K562 (cell line): ENCODE data around the gene NME7. TPM values are rescaled to one million over a fixed set of nuclear protein-coding genes. Genes with fewer than 3 reads are reported as not detected.
A peak's percentile ranks its signal among the peaks of the same experiment; 100 is the strongest.

Source experiments
- ASH1L ChIP-seq: fragments of 450-650 bp; IDR thresholded peaks from 2 replicates; pipeline ENCODE4 v1.6.1; 2018; ENCODE audit warnings: borderline replicate concordance, mild to moderate bottlenecking, low read depth; ENCODE audit not compliant: partially characterized antibody
- CBX8 ChIP-seq: fragments of 200-600 bp; sonication (generic); IDR thresholded peaks from 2 replicates; pipeline ENCODE4 v1.6.1; 2012; ENCODE audit warnings: borderline replicate concordance, mixed run types, low read depth, mild to moderate bottlenecking, moderate library complexity, mixed read lengths, low read length, control low read depth, inconsistent platforms; ENCODE audit not compliant: poor library complexity, severe bottlenecking; ENCODE audit errors: extremely low read depth
- FOXK2 ChIP-seq, 2 experiments: fragments of 450-650 bp; IDR thresholded peaks in 1 of 2; conservative IDR thresholded peaks in 1 of 2; 2 replicates each; pipeline ENCODE4 v1.6.1; 2016; ENCODE audit warnings: low read depth in 2 of 2, mild to moderate bottlenecking in 1 of 2
- GTF2E2 ChIP-seq: fragments of 200-800 bp; sonication (Bioruptor generic); IDR thresholded peaks from 2 replicates; pipeline ENCODE4 v1.6.1; 2016; ENCODE audit warnings: missing genetic modification characterization, missing compliant biosample characterization
- MCM7 ChIP-seq, 2 experiments: fragments of 450-650 bp; IDR thresholded peaks; 2 replicates each; pipeline ENCODE4 v1.6.1; 2016 to 2018
- NR3C1 ChIP-seq: sonication (generic); formaldehyde crosslinking; IDR thresholded peaks from 2 replicates; pipeline ENCODE4 v1.8.1; 2022; ENCODE audit warnings: missing genetic modification reagents
- RAD21 ChIP-seq, 2 experiments: fragments of 250-450 bp in 1 of 2; fragments of 450-650 bp in 1 of 2; sonication (Bioruptor Pico) in 1 of 2; formaldehyde crosslinking in 1 of 2; IDR thresholded peaks in 1 of 2; conservative IDR thresholded peaks in 1 of 2; 2 replicates each; pipeline versions ENCODE4 v1.4.0 to v1.8.0; 2020 to 2022; ENCODE audit warnings: mild to moderate bottlenecking in 2 of 2, moderate library complexity in 1 of 2
- ZBTB1 ChIP-seq: sonication (generic); formaldehyde crosslinking; IDR thresholded peaks from 2 replicates; pipeline ENCODE4 v1.8.1; 2023; ENCODE audit warnings: missing genetic modification reagents, low read depth, mild to moderate bottlenecking, borderline replicate concordance
- ZNF174 ChIP-seq: fragments of 250-450 bp; sonication (Bioruptor Pico); IDR thresholded peaks from 2 replicates; pipeline ENCODE4 v1.4.0; 2020; ENCODE audit warnings: mild to moderate bottlenecking
- ZNF212 ChIP-seq: fragments of 450-650 bp; formaldehyde crosslinking; IDR thresholded peaks from 2 replicates; pipeline ENCODE4 v1.4.0; 2020; ENCODE audit warnings: mild to moderate bottlenecking
- ZNF408 ChIP-seq: fragments of 250-450 bp; sonication (Bioruptor Pico); IDR thresholded peaks from 2 replicates; pipeline ENCODE4 v1.4.0; 2020; ENCODE audit warnings: low read depth, mild to moderate bottlenecking, moderate library complexity
- ZNF77 ChIP-seq: fragments of 250-450 bp; sonication (Bioruptor Pico); IDR thresholded peaks from 2 replicates; pipeline ENCODE4 v1.5.0; 2020
- ZSCAN29 ChIP-seq: fragments of 450-650 bp; IDR thresholded peaks from 2 replicates; pipeline ENCODE4 v1.6.1; 2017
- polyA plus RNA-seq, 8 experiments: library from polyadenylated mRNA; depleted of rRNA in 4 of 8; stranded (reverse) in 5 of 8; unstranded in 3 of 8; fragments of >200 nt; fragmentation: Nextera tagmentation in 2 of 8; fragmentation: Illumina TruSeq in 1 of 8; extraction: Ambion mirVana in 2 of 8; extraction: Trizol in 1 of 8; gene quantifications; 2 replicates each; pipeline versions ENCODE4 v1.2.1 to v1.2.3, GENCODE V29; 2011 to 2014; ENCODE audit warnings: inconsistent platforms in 1 of 8, missing spikeins in 1 of 8
- total RNA-seq, 7 experiments: library from RNA; depleted of rRNA in 6 of 7; stranded (reverse); fragments of >200 nt in 6 of 7; fragmentation: Illumina TruSeq in 2 of 7; extraction: Trizol in 2 of 7; gene quantifications; 2 replicates each; pipeline versions ENCODE4 v1.2.1 to v1.2.3, GENCODE V29; 2011 to 2021; ENCODE audit warnings: low replicate concordance in 1 of 7
- TF ChIP-seq, protein P1 (sequence below): fragments of 450-650 bp; conservative IDR thresholded peaks from 2 replicates; pipeline ENCODE4 v1.6.1; 2016; ENCODE audit warnings: missing genetic modification characterization, low read depth, mild to moderate bottlenecking, missing compliant biosample characterization, moderate library complexity
- TF ChIP-seq, protein P2 (sequence below), 2 experiments: IDR thresholded peaks; 2 replicates each; pipeline ENCODE4 v1.6.1; 2012; ENCODE audit warnings: improper control_type of control experiment in 2 of 2, low read depth in 2 of 2, low read length in 2 of 2, borderline replicate concordance in 1 of 2
- TF ChIP-seq, protein P3 (sequence below): sonication (generic); formaldehyde crosslinking; IDR thresholded peaks from 2 replicates; pipeline ENCODE4 v1.8.0; 2023; ENCODE audit warnings: mild to moderate bottlenecking, missing genetic modification reagents
- TF ChIP-seq, protein P4 (sequence below): fragments of 450-650 bp; IDR thresholded peaks from 2 replicates; pipeline ENCODE4 v1.6.1; 2016

NME7 gene
- total and polyA plus RNA-seq, 9 of the 15 experiments (the other 6 are each of a cell fraction or from before 2014, with no cell fraction given) = 7.9 to 43.2 (median 23.9) TPM

DNA sequence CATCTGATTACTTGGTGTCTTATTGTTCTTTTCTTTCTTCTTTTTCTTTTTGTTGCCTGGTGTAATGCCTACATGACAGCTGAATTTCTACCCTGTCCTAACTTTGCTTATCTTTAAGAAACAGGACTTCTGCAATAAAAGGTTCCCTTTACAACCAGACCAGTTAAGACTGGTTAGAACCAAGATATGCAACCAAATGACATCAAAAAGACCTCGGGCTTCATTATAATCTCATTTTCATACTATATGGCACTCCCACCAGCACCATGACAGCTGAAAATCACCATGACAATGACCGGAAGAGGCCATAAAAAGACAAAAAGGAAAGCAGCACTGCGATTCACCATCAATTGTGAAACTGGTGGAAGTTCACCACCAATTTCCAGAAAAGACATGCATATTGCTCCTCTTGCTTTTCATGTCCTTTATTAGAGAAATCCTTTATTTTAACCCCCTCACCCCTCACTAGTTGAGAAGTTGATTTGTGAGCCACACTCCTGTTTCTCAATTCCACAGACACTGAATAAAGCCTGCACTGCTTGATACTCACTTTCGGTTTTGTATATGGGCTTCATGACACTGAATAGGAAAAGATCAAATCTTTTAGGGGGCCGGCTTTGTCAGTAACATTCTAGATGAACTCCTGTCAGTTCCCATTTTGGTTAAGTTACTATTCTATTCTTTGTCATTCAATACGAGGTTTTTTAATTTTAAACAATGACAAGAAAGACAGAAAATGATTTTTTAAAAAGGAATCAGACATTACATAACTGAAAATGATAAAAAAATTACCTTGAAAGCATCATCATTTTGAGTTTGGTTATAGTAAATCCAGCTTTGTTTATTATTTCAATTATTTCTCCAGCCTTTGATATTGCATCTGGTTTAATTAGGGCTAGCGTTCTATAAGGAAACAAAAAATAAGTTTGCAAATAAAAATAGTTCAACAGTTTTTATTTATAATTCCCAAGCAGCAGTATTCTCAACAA is 58.1 kb downstream of the NME7 start (continued):
- no peak for TF ChIP-seq MCM7 (IDR thresholded peaks at IDR 0.05)
- TF ChIP-seq ZSCAN29 = no peak
- TF ChIP-seq ASH1L = no peak
- no peak for TF ChIP-seq ZNF212 (CRISPR knock-in tag)
- TF ChIP-seq, protein P1, sequence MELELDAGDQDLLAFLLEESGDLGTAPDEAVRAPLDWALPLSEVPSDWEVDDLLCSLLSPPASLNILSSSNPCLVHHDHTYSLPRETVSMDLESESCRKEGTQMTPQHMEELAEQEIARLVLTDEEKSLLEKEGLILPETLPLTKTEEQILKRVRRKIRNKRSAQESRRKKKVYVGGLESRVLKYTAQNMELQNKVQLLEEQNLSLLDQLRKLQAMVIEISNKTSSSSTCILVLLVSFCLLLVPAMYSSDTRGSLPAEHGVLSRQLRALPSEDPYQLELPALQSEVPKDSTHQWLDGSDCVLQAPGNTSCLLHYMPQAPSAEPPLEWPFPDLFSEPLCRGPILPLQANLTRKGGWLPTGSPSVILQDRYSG (tag) = no peak; the same call in 1 of the 2 replicates
- TF ChIP-seq, protein P2, sequence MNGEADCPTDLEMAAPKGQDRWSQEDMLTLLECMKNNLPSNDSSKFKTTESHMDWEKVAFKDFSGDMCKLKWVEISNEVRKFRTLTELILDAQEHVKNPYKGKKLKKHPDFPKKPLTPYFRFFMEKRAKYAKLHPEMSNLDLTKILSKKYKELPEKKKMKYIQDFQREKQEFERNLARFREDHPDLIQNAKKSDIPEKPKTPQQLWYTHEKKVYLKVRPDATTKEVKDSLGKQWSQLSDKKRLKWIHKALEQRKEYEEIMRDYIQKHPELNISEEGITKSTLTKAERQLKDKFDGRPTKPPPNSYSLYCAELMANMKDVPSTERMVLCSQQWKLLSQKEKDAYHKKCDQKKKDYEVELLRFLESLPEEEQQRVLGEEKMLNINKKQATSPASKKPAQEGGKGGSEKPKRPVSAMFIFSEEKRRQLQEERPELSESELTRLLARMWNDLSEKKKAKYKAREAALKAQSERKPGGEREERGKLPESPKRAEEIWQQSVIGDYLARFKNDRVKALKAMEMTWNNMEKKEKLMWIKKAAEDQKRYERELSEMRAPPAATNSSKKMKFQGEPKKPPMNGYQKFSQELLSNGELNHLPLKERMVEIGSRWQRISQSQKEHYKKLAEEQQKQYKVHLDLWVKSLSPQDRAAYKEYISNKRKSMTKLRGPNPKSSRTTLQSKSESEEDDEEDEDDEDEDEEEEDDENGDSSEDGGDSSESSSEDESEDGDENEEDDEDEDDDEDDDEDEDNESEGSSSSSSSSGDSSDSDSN (IDR thresholded peaks at IDR 0.05; ENCODE audit: borderline replicate concordance in 1 of 2, low read depth in 2 of 2, low read length in 2 of 2) = 0 out of 4 replicates have a peak, but pooled peaks of 1 of the 2 experiments have one; percentile 14
- TF ChIP-seq ZBTB1 (CRISPR knock-in tag) = no peak
- TF ChIP-seq NR3C1 = no peak
- TF ChIP-seq, protein P3, sequence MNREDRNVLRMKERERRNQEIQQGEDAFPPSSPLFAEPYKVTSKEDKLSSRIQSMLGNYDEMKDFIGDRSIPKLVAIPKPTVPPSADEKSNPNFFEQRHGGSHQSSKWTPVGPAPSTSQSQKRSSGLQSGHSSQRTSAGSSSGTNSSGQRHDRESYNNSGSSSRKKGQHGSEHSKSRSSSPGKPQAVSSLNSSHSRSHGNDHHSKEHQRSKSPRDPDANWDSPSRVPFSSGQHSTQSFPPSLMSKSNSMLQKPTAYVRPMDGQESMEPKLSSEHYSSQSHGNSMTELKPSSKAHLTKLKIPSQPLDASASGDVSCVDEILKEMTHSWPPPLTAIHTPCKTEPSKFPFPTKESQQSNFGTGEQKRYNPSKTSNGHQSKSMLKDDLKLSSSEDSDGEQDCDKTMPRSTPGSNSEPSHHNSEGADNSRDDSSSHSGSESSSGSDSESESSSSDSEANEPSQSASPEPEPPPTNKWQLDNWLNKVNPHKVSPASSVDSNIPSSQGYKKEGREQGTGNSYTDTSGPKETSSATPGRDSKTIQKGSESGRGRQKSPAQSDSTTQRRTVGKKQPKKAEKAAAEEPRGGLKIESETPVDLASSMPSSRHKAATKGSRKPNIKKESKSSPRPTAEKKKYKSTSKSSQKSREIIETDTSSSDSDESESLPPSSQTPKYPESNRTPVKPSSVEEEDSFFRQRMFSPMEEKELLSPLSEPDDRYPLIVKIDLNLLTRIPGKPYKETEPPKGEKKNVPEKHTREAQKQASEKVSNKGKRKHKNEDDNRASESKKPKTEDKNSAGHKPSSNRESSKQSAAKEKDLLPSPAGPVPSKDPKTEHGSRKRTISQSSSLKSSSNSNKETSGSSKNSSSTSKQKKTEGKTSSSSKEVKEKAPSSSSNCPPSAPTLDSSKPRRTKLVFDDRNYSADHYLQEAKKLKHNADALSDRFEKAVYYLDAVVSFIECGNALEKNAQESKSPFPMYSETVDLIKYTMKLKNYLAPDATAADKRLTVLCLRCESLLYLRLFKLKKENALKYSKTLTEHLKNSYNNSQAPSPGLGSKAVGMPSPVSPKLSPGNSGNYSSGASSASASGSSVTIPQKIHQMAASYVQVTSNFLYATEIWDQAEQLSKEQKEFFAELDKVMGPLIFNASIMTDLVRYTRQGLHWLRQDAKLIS (CRISPR knock-in tag) = no peak
- TF ChIP-seq ZNF408 (CRISPR knock-in tag) = no peak
- TF ChIP-seq CBX8 = no peak
- TF ChIP-seq RAD21 (CRISPR knock-in tag; conservative IDR thresholded peaks at IDR 0.05 in 1 of 2, IDR thresholded peaks at IDR 0.05 in 1 of 2) = no peak
- TF ChIP-seq ZNF174 (CRISPR knock-in tag) = no peak
- TF ChIP-seq FOXK2 (conservative IDR thresholded peaks at IDR 0.05 in 1 of 2, IDR thresholded peaks at IDR 0.05 in 1 of 2; ENCODE audit: low read depth in 2 of 2) = peak; percentile 23 to 70
- TF ChIP-seq, protein P4, sequence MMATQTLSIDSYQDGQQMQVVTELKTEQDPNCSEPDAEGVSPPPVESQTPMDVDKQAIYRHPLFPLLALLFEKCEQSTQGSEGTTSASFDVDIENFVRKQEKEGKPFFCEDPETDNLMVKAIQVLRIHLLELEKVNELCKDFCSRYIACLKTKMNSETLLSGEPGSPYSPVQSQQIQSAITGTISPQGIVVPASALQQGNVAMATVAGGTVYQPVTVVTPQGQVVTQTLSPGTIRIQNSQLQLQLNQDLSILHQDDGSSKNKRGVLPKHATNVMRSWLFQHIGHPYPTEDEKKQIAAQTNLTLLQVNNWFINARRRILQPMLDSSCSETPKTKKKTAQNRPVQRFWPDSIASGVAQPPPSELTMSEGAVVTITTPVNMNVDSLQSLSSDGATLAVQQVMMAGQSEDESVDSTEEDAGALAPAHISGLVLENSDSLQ = peak; percentile 92
- TF ChIP-seq ZNF77 (CRISPR knock-in tag) = no peak
- peak; percentile 79 for TF ChIP-seq GTF2E2 (tag)
